GM19023 (cell line): ENCODE data around the gene DCAF12L1.

Source experiments
- ATAC-seq: cut with Tn5 transposase; IDR thresholded peaks from one replicate; pipeline ENCODE4 v1.9.1; 2021; ENCODE audit warnings: mild to moderate bottlenecking, moderate library complexity; ENCODE audit not compliant: unreplicated experiment

DCAF12L1 gene

GRCh38 chrX:126552313-126553022 is at the start of gene DCAF12L1:
Gene DCAF12L1 (minus strand): TSS chrX:126552814. CDS start chrX:126552608, 206 bp downstream.
- ATAC-seq: no peak

GRCh38 chrX:126580877-126581276 is 28.3 kb upstream of the DCAF12L1 start:
- no peak for ATAC-seq

DNA sequence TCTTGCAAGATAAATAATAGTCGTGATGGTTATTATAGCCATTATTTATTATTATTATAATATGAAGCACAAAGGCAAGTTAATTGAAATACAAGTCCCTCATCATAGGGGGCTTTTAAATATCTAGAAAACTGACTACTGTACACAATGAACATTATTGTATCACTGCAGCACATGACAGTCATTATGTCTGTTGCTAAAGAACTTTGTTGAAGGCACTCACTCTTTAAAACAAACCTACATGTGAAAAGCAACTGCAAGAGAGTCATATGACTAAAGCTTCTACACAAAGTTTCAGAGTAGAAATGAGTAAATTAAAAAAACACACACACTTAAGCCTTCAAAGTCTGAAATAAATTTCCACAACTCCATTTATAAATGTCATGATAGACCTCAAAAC is 23.3 kb upstream of the DCAF12L1 start:
- ATAC-seq: no peak

DNA sequence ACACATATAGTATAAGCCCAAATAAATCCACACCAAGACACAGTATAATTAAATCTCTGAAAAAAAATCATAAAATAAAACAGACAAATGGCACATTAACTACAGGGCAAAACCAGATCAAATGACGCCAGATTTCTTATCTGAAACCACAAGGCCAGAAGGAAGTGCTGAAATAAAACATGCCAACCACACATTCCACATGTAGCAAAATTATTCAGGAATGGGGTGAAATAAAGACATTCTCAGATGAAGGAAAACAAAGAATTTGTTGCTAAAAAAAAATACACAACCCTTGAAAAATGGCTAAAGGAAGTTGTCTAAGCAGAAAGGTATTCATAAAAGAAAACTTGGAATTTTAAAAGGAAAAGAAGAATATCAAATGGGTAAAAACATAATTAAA is 4.5 kb upstream of the DCAF12L1 start:
- no peak for ATAC-seq

GRCh38 chrX:126551725-126552312 is 795 bp downstream of the DCAF12L1 start:
- no peak for ATAC-seq

DNA sequence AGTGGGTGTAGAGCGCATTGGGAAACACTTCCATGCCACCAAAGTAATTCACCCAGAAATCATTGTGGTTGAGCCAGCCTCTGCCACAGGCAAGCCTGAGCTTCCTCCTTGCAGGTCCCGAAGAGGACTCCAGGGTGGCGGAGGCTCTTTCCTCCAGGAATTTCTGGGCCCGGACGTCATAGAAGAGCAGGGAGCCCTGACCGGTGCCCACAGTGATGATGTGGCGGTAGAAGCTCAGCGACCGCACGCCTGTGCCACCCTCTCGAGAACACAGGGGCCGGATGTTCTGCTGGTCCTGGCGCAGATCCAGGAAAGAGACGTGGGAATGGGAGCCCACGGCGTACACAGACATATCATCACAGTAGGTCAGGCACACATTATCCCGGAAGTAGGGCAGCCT is 1.3 kb downstream of the DCAF12L1 start:
- no peak for ATAC-seq

DNA sequence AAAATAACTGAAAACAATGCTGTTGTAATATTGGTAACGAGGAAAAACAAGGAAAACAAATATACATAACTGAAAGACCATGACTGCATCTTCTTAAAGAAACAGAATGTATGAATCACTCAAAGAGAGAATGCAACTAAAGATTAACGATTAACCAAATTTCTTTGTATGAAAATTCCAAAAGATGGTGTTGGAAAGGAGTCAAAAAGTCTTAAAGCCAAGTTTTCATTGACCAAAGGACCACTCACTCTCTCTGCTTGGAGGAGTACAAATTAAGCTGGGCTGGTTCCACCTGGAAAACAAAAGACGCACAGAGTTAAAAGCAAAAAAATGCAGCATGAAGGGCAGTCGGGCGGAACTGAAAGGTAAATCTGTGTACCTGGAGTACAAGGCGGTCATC is 1.8 kb downstream of the DCAF12L1 start:
- no peak for ATAC-seq

DNA sequence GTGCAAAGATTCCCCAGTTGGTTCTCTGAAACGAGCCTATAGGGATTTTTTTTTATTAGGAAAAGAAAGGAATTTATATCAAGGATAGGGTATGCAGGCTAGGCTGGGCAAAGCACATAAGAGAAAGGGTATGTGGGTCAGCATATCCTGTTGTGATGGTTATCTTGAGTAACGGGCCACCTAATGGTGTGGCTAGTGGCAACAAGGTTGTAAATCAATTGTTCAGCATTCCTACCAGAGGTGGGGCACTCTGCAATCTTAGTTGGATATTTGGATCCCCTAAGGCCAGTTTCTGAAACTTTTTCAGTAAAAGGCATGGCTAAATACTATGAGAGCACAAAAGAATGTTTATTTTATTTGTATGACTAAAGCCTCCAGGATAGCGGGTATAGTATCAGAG is 42.7 kb downstream of the DCAF12L1 start:
- ATAC-seq: no peak
